HG03159 (cell line): ENCODE results near the gene SNX30.

Experiments
- ATAC-seq: cut with Tn5 transposase; IDR thresholded peaks from one replicate; pipeline ENCODE4 v1.9.1; 2021; ENCODE audit warnings: mild to moderate bottlenecking, moderate library complexity; ENCODE audit not compliant: unreplicated experiment

SNX30 gene

GRCh38 chr9:112751056-112751795 is 666 bp downstream of the SNX30 start:
- ATAC-seq, result peak; percentile 40

- no peak for ATAC-seq
These were observed 2.0 kb downstream of the SNX30 start for GRCh38 chr9:112752334-112753125.

GRCh38 chr9:112753725-112754124 is 3.2 kb downstream of the SNX30 start:
- no peak for ATAC-seq

- no peak for ATAC-seq
These were observed 4.0 kb downstream of the SNX30 start for GRCh38 chr9:112754578-112754977.

- no peak for ATAC-seq
These were observed 4.5 kb downstream of the SNX30 start for GRCh38 chr9:112755016-112755427.

- ATAC-seq, result no peak
These were observed 5.1 kb downstream of the SNX30 start for GRCh38 chr9:112755675-112756074.

GRCh38 chr9:112757282-112757883 is 6.8 kb downstream of the SNX30 start:
- no peak for ATAC-seq

GRCh38 chr9:112757940-112758339 is 7.4 kb downstream of the SNX30 start:
- ATAC-seq, result no peak

GRCh38 chr9:112760821-112761220 is 10.3 kb downstream of the SNX30 start:
- no peak for ATAC-seq

GRCh38 chr9:112761912-112762655 is 11.5 kb downstream of the SNX30 start:
- ATAC-seq, result no peak

GRCh38 chr9:112762726-112763518 is 12.4 kb downstream of the SNX30 start:
- ATAC-seq, result no peak

GRCh38 chr9:112764344-112764743 is 13.8 kb downstream of the SNX30 start:
- no peak for ATAC-seq

- ATAC-seq, result no peak
These were observed 14.3 kb downstream of the SNX30 start for GRCh38 chr9:112764837-112765236.

- ATAC-seq, result no peak
These were observed 14.7 kb downstream of the SNX30 start for GRCh38 chr9:112765281-112765680.

GRCh38 chr9:112771359-112772214 is 21.0 kb downstream of the SNX30 start:
- no peak for ATAC-seq

- no peak for ATAC-seq
These were observed 21.6 kb downstream of the SNX30 start for GRCh38 chr9:112772215-112772509.

- no peak for ATAC-seq
These were observed 22.0 kb downstream of the SNX30 start for GRCh38 chr9:112772551-112772950.

GRCh38 chr9:112774006-112774996 is 23.7 kb downstream of the SNX30 start:
- peak; percentile 50 for ATAC-seq
